ENCODE data around the gene DYNLRB1. TPM values are rescaled to one million over a fixed set of nuclear protein-coding genes. Genes with fewer than 3 reads are reported as not detected.
A peak's percentile ranks its signal among the peaks of the same experiment; 100 is the strongest.

The DYNLRB1 gene
- total and polyA plus RNA-seq, 2 of the 13 experiments (the other 11 are each of a cell fraction or from before 2014, with no cell fraction given), result 140 to 244 TPM

DNA sequence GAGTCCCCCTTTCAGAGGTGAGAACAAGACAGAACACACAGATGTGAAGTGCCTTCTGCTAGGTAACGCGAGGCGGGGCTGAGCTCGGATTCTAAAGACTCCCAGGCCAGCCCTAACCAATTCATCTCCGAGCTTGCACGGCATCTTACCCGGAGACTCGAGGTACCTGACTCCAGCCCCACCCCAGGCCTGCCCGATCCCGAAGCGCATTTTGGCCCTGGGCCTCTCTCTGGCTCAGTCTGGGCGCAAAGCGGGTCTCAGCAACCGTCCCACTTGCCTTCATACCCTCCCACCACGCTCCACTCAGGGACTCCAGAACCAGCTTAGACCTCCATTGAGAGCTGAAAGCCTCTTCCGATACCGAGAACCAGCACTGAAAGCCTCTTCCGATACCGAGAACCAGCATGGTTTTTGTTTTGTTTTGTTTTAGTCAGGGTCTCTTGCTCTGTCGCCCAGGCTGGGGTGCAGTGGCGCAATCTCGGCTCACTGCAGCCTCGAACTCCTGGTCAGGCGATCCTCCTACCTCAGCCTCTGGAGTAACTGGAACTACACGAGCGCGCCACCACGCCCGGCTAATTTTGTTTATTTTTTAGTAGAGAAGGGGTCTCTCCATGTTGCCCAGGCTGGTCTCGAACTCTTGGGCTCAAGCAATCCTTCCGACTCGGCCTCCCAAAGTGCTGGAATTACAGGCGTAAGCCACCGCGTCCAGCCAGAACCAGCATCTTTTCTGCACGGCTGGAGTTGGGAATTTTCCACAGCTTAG, 557 bp upstream of the DYNLRB1 start (continued):
- TF ChIP-seq MBNL3 (CRISPR knock-in tag; conservative IDR thresholded peaks at IDR 0.05) (no peak), FOXK2 (IDR thresholded peaks at IDR 0.05) (no peak), ZNF567 (CRISPR knock-in tag; IDR thresholded peaks at IDR 0.05; ENCODE audit: borderline replicate concordance) (no peak; the same call in 1 of the 2 replicates), EP300 (IDR thresholded peaks at IDR 0.05; ENCODE audit: low read depth in 2 of 2, low read length in 2 of 2) (peak in 1 of 2 experiments; percentile 32; a peak in 1 of 4 replicates), EP300 (CRISPR knock-in tag; IDR thresholded peaks at IDR 0.05; ENCODE audit: borderline replicate concordance) (no peak; the same call in 1 of the 2 replicates), YEATS2 (CRISPR knock-in tag; IDR thresholded peaks at IDR 0.05; ENCODE audit: borderline replicate concordance) (peak; percentile 67; the same call in 1 of the 2 replicates), STAG1 (CRISPR knock-in tag; IDR thresholded peaks at IDR 0.05) (no peak; the same call in 1 of the 2 replicates), ASH2L (IDR thresholded peaks at IDR 0.05; ENCODE audit: insufficient read length, low read depth, low read length) (no peak), CEBPG (CRISPR knock-in tag; IDR thresholded peaks at IDR 0.05) (peak; percentile 46; the same call in 1 of the 2 replicates), RNF2 (conservative IDR thresholded peaks at IDR 0.05; ENCODE audit: low read depth) (no peak), ZNF354B (CRISPR knock-in tag; IDR thresholded peaks at IDR 0.05) (no peak), SMYD3 (CRISPR knock-in tag; IDR thresholded peaks at IDR 0.05) (no peak), ZNF234 (CRISPR knock-in tag; conservative IDR thresholded peaks at IDR 0.05) (no peak), MIER3 (CRISPR knock-in tag; IDR thresholded peaks at IDR 0.05; ENCODE audit: borderline replicate concordance) (0 out of 2 replicates have a peak, but pooled peaks have one; percentile 47), ZNF761 (CRISPR knock-in tag; conservative IDR thresholded peaks at IDR 0.05) (0 out of 2 replicates have a peak, but pooled peaks have one; percentile 20)
- TF ChIP-seq, protein P1, sequence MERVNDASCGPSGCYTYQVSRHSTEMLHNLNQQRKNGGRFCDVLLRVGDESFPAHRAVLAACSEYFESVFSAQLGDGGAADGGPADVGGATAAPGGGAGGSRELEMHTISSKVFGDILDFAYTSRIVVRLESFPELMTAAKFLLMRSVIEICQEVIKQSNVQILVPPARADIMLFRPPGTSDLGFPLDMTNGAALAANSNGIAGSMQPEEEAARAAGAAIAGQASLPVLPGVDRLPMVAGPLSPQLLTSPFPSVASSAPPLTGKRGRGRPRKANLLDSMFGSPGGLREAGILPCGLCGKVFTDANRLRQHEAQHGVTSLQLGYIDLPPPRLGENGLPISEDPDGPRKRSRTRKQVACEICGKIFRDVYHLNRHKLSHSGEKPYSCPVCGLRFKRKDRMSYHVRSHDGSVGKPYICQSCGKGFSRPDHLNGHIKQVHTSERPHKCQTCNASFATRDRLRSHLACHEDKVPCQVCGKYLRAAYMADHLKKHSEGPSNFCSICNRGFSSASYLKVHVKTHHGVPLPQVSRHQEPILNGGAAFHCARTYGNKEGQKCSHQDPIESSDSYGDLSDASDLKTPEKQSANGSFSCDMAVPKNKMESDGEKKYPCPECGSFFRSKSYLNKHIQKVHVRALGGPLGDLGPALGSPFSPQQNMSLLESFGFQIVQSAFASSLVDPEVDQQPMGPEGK (CRISPR knock-in tag; IDR thresholded peaks at IDR 0.05), result no peak; the same call in 1 of the 2 replicates
- TF ChIP-seq, protein P2, sequence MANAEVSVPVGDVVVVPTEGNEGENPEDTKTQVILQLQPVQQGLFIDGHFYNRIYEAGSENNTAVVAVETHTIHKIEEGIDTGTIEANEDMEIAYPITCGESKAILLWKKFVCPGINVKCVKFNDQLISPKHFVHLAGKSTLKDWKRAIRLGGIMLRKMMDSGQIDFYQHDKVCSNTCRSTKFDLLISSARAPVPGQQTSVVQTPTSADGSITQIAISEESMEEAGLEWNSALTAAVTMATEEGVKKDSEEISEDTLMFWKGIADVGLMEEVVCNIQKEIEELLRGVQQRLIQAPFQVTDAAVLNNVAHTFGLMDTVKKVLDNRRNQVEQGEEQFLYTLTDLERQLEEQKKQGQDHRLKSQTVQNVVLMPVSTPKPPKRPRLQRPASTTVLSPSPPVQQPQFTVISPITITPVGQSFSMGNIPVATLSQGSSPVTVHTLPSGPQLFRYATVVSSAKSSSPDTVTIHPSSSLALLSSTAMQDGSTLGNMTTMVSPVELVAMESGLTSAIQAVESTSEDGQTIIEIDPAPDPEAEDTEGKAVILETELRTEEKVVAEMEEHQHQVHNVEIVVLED (CRISPR knock-in tag; IDR thresholded peaks at IDR 0.05; ENCODE audit: borderline replicate concordance), result no peak
- TF ChIP-seq, protein P3, sequence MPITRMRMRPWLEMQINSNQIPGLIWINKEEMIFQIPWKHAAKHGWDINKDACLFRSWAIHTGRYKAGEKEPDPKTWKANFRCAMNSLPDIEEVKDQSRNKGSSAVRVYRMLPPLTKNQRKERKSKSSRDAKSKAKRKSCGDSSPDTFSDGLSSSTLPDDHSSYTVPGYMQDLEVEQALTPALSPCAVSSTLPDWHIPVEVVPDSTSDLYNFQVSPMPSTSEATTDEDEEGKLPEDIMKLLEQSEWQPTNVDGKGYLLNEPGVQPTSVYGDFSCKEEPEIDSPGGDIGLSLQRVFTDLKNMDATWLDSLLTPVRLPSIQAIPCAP (CRISPR knock-in tag; IDR thresholded peaks at IDR 0.05; ENCODE audit: low read depth), result peak; percentile 66; the same call in 1 of the 2 replicates
- TF ChIP-seq, protein P4, sequence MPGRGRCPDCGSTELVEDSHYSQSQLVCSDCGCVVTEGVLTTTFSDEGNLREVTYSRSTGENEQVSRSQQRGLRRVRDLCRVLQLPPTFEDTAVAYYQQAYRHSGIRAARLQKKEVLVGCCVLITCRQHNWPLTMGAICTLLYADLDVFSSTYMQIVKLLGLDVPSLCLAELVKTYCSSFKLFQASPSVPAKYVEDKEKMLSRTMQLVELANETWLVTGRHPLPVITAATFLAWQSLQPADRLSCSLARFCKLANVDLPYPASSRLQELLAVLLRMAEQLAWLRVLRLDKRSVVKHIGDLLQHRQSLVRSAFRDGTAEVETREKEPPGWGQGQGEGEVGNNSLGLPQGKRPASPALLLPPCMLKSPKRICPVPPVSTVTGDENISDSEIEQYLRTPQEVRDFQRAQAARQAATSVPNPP (CRISPR knock-in tag; IDR thresholded peaks at IDR 0.05), result no peak; the same call in 1 of the 2 replicates

Measured in HepG2 (cell line).